Panc1 (cell line): ENCODE measurements around the gene MSRB1. TPM values are rescaled to one million over a fixed set of nuclear protein-coding genes. Genes with fewer than 3 reads are reported as not detected.
A peak's percentile ranks its signal among the peaks of the same experiment; 100 is the strongest.

Experiments
- ATAC-seq: fragments of 200-7000 bp; cut with Tn5 transposase; 2 replicates; pipeline ENCODE4 v1.9.1; 2020; ENCODE audit warnings: mild to moderate bottlenecking, moderate library complexity
- BruUV-seq: library from RNA; stranded (reverse); fragments of 400-500 nt; replicated peaks from 2 replicates; lab custom pipeline; 2021; lab: Mats Ljungman, UMichigan
- CTCF ChIA-PET: fragments of 300-600 bp; sonication (Branson Sonifier 250); formaldehyde crosslinking; loops from one replicate; lab custom pipeline; 2022; ENCODE audit warnings: antibody characterized with exemption; lab: Charles Lee
- POLR2A ChIA-PET: fragments of 300-600 bp; sonication (Branson Sonifier 250); formaldehyde crosslinking; loops from one replicate; lab custom pipeline; 2022; ENCODE audit warnings: antibody characterized with exemption; lab: Charles Lee
- DNase-seq: peaks from one replicate; pipeline ENCODE4 v3.0.0-alpha.2; 2010; ENCODE audit warnings: low read depth, low spot score
- H3K27ac ChIP-seq: 2 replicates; pipeline ENCODE4 v1.5.1; 2011; ENCODE audit warnings: mild to moderate bottlenecking, low read length, inconsistent platforms
- H3K27me3 ChIP-seq: fragments of 200-500 bp; sonication (Bioruptor generic); 2 replicates; pipeline ENCODE4 v1.6.0; 2014; ENCODE audit warnings: low read length, inconsistent platforms; ENCODE audit not compliant: control insufficient read depth, insufficient read depth
- H3K36me3 ChIP-seq: fragments of 200-500 bp; sonication (Bioruptor generic); 2 replicates; pipeline ENCODE4 v1.5.1; 2014; ENCODE audit warnings: inconsistent platforms, mild to moderate bottlenecking, low read length, moderate library complexity; ENCODE audit not compliant: control insufficient read depth, insufficient read depth
- H3K4me1 ChIP-seq: 2 replicates; pipeline ENCODE4 v1.5.1; 2011; ENCODE audit warnings: inconsistent platforms, mild to moderate bottlenecking, low read length, moderate library complexity; ENCODE audit not compliant: control insufficient read depth, insufficient read depth
- H3K4me3 ChIP-seq, 2 experiments: 2 replicates each; pipeline ENCODE4 v1.5.1; 2011 to 2012; ENCODE audit warnings: low read depth in 2 of 2, low read length in 2 of 2, mild to moderate bottlenecking in 2 of 2, inconsistent platforms in 1 of 2, moderate library complexity in 1 of 2
- H3K9me3 ChIP-seq: fragments of 200-500 bp; sonication (Bioruptor generic); 2 replicates; pipeline ENCODE4 v1.5.1; 2014; ENCODE audit warnings: low read depth, mild to moderate bottlenecking, inconsistent platforms, low read length, moderate library complexity; ENCODE audit not compliant: control insufficient read depth, insufficient read depth
- CTCF ChIP-seq: fragments of 450-650 bp; IDR thresholded peaks from 2 replicates; pipeline ENCODE4 v1.5.1; 2017; ENCODE audit warnings: mild to moderate bottlenecking
- POLR2AphosphoS5 ChIP-seq: IDR thresholded peaks from 2 replicates; pipeline ENCODE4 v1.6.1; 2012; ENCODE audit warnings: mild to moderate bottlenecking, low read depth, low read length, moderate library complexity
- REST ChIP-seq, 2 experiments: IDR thresholded peaks; 2 replicates each; pipeline ENCODE4 v1.6.1; 2011 to 2012; ENCODE audit warnings: low read depth in 2 of 2, control low read depth in 1 of 2, low read length in 1 of 2, mild to moderate bottlenecking in 1 of 2, moderate library complexity in 1 of 2; ENCODE audit not compliant: insufficient read depth in 1 of 2
- SIN3A ChIP-seq: IDR thresholded peaks from 2 replicates; pipeline ENCODE4 v1.6.1; 2012; ENCODE audit warnings: low read depth, mild to moderate bottlenecking, low read length, moderate library complexity, borderline replicate concordance; ENCODE audit not compliant: insufficient read depth
- TCF7L2 ChIP-seq: IDR thresholded peaks from 2 replicates; pipeline ENCODE4 v1.6.1; 2011; ENCODE audit warnings: mild to moderate bottlenecking, low read depth, low read length, inconsistent platforms
- in situ Hi-C: cut with HindIII; loops from 2 replicates; pipeline ENCODE4 v1.10.0; 2016; ENCODE audit warnings: low sequenced_read_pairs, low pct_unique_long_range_greater_than_20kb
- intact Hi-C: fragments of 100-400 bp; cut with micrococcal nuclease; formaldehyde crosslinking; loops from one replicate; pipeline ENCODE4 v1.10.0; 2022; ENCODE audit not compliant: unreplicated experiment
- total RNA-seq: library from RNA; stranded (reverse); gene quantifications from one replicate; pipeline ENCODE4 v1.2.1, GENCODE V29; 2021; ENCODE audit not compliant: unreplicated experiment

MSRB1 gene
- total RNA-seq, 1 experiment from 2014 or later: 25.3 TPM

GRCh38 chr16:1971796-1972489 is 28.9 kb upstream of the MSRB1 start, which contains the start of gene TBL3:
TSS of gene TBL3 (plus strand) at chr16:1972053. CDS start at chr16:1972165, 112 bp downstream.
- Histone ChIP-seq H3K9me3 (no peaks in the 10 kb centered on the region), H3K4me3 (peak within 1 kb of the TSS; percentile 90 to 96), H3K36me3 (no peaks in the 10 kb centered on the region; the same call in 1 of the 2 replicates), H3K27ac (peak within 1 kb of the TSS; percentile 87), H3K4me1 (0 out of 2 replicates have a peak, but pooled peaks cover 4% of the 10 kb centered on the region), H3K27me3 (no peaks in the 10 kb centered on the region)
- BruUV-seq: no TSS peak
- no peak for DNase-seq
- ATAC-seq: peak; percentile 93
- ChIA-PET CTCF (interaction anchor here (0.6 kb wide), 1 partner anchor 108 kb away, joined by 3 read pairs; no protein-coding TSS in a partner anchor), POLR2A (no interaction called here)
- intact Hi-C loops: no loop called here
- TF ChIP-seq SIN3A: peak; percentile 92
- peak; percentile 62; the same call in 1 of the 2 replicates for TF ChIP-seq TCF7L2
- peak; percentile 92 for TF ChIP-seq POLR2AphosphoS5
- TF ChIP-seq CTCF: no peak
- TF ChIP-seq REST (IDR thresholded peaks at IDR 0.05; ENCODE audit: insufficient read depth in 1 of 2, low read depth in 2 of 2, low read length in 1 of 2): 0 out of 4 replicates have a peak, but pooled peaks of 1 of the 2 experiments have one; percentile 64
- in situ Hi-C loops: no loop called here

- BruUV-seq: no TSS peak
- no peak for TF ChIP-seq REST (IDR thresholded peaks at IDR 0.05; ENCODE audit: insufficient read depth in 1 of 2, low read depth in 2 of 2, low read length in 1 of 2)
- TF ChIP-seq TCF7L2: no peak
- no peak for TF ChIP-seq CTCF
- no peak for TF ChIP-seq SIN3A
- TF ChIP-seq POLR2AphosphoS5: no peak
- Histone ChIP-seq H3K27me3 (no peaks in the 10 kb centered on the region), H3K36me3 (peaks cover 11% of the 10 kb centered on the region), H3K4me1 (0 out of 2 replicates have a peak, but pooled peaks cover 2% of the 10 kb centered on the region), H3K9me3 (no peaks in the 10 kb centered on the region), H3K4me3 (no peak overlapping the region), H3K27ac (no peak overlapping the region)
- in situ Hi-C loops (no loop called here), intact Hi-C loops (no loop called here)
- POLR2A ChIA-PET: no interaction called here
- CTCF ChIA-PET: interaction anchor here (0.5 kb wide), 1 partner anchor 88 kb away, joined by 4 read pairs; no protein-coding TSS in a partner anchor
- ATAC-seq (no peak), DNase-seq (no peak)
Observed at GRCh38 chr16:1968146-1968953, 25.4 kb upstream of the MSRB1 start.
